A549 (cell line): ENCODE data around the gene ZMYM1.
"Not testable (repeated sequence)": the region's sequence is repeated elsewhere in the genome, so short reads cannot be mapped to it uniquely, and the experiment has no call there.

Source experiments
- CTCF ChIP-seq: fragments of >200 bp; sonication (Bioruptor Twin); formaldehyde crosslinking; IDR thresholded peaks from 3 replicates; pipeline ENCODE4 v1.5.1; 2016
- E2F6 ChIP-seq: IDR thresholded peaks from 2 replicates; pipeline ENCODE4 v1.6.1; 2012; ENCODE audit warnings: low read depth, borderline replicate concordance
- FOSL2 ChIP-seq, 2 experiments: fragments of 450-650 bp in 1 of 2; fragments of >200 bp in 1 of 2; sonication (Bioruptor Twin) in 1 of 2; formaldehyde crosslinking; IDR thresholded peaks; 2 replicates each; pipeline versions ENCODE4 v1.5.0 to v1.6.1; 2016 to 2020; ENCODE audit warnings: mild to moderate bottlenecking in 1 of 2, moderate library complexity in 1 of 2
- HDAC2 ChIP-seq: fragments of 200-600 bp; sonication (generic); IDR thresholded peaks from 2 replicates; pipeline ENCODE4 v1.6.1; 2016
- HMGXB4 ChIP-seq: fragments of 250-450 bp; sonication (Bioruptor Pico); IDR thresholded peaks from 2 replicates; pipeline ENCODE4 v1.5.0; 2021; ENCODE audit warnings: mild to moderate bottlenecking, moderate library complexity, borderline replicate concordance
- KDM5A ChIP-seq: fragments of 200-600 bp; sonication (generic); IDR thresholded peaks from 2 replicates; pipeline ENCODE4 v1.6.1; 2016; ENCODE audit warnings: antibody characterized with exemption, mild to moderate bottlenecking
- MAX ChIP-seq: IDR thresholded peaks from 2 replicates; pipeline ENCODE4 v1.6.1; 2012
- NPAS2 ChIP-seq: fragments of 250-450 bp; sonication (Bioruptor Pico); IDR thresholded peaks from 2 replicates; pipeline ENCODE4 v1.8.0; 2022; ENCODE audit warnings: mild to moderate bottlenecking, moderate library complexity, borderline replicate concordance
- PHF8 ChIP-seq: fragments of 200-600 bp; sonication (generic); IDR thresholded peaks from 2 replicates; pipeline ENCODE4 v1.6.1; 2016; ENCODE audit warnings: low read depth, mild to moderate bottlenecking, antibody characterized with exemption, moderate library complexity, borderline replicate concordance
- POLR2A ChIP-seq: IDR thresholded peaks from 2 replicates; pipeline ENCODE4 v1.6.1; 2012; ENCODE audit warnings: mild to moderate bottlenecking, low read length
- RAD21 ChIP-seq, 2 experiments: fragments of >200 bp in 1 of 2; sonication (Bioruptor Twin) in 1 of 2; formaldehyde crosslinking in 1 of 2; IDR thresholded peaks in 1 of 2; conservative IDR thresholded peaks in 1 of 2; 2 replicates in 1 of 2; 3 replicates in 1 of 2; pipeline ENCODE4 v1.6.1; 2012 to 2018; ENCODE audit warnings: inconsistent platforms in 1 of 2
- REST ChIP-seq: fragments of 200-600 bp; sonication (generic); IDR thresholded peaks from 2 replicates; pipeline ENCODE4 v1.6.1; 2016; ENCODE audit warnings: antibody characterized with exemption, mild to moderate bottlenecking, moderate library complexity

- not testable (repeated sequence) for TF ChIP-seq RAD21 (conservative IDR thresholded peaks at IDR 0.05 in 1 of 2, IDR thresholded peaks at IDR 0.05 in 1 of 2); CTCF; PHF8; POLR2A; HDAC2; HMGXB4 (CRISPR knock-in tag); FOSL2 (IDR thresholded peaks at IDR 0.05); FOSL2 (CRISPR knock-in tag; IDR thresholded peaks at IDR 0.05); REST; E2F6; KDM5A; NPAS2; MAX
Measured at GRCh38 chr1:35076426-35076825, 2.8 kb upstream of the ZMYM1 start.
